ENCODE results near the gene ASPN.

ASPN gene

GRCh38 chr9:92504881-92505280, 22.6 kb upstream of the ASPN start:
- DNase-seq (ENCODE audit: low read depth), result no peak

- no peak for DNase-seq (ENCODE audit: low read depth)
Observed at GRCh38 chr9:92503156-92503555, 20.9 kb upstream of the ASPN start.

GRCh38 chr9:92501671-92502393, 19.5 kb upstream of the ASPN start:
- no peak for DNase-seq (ENCODE audit: low read depth)

GRCh38 chr9:92500725-92501124, 18.4 kb upstream of the ASPN start:
- no peak for DNase-seq (ENCODE audit: low read depth)

GRCh38 chr9:92499701-92500100, 17.4 kb upstream of the ASPN start:
- no peak for DNase-seq (ENCODE audit: low read depth)

- no peak for DNase-seq (ENCODE audit: low read depth)
Observed at GRCh38 chr9:92496396-92497176, 14.3 kb upstream of the ASPN start.

- DNase-seq (ENCODE audit: low read depth), result no peak
Observed at GRCh38 chr9:92494856-92495255, 12.6 kb upstream of the ASPN start.

GRCh38 chr9:92493749-92494387, 11.6 kb upstream of the ASPN start:
- DNase-seq (ENCODE audit: low read depth), result no peak

GRCh38 chr9:92492781-92493401, 10.6 kb upstream of the ASPN start:
- no peak for DNase-seq (ENCODE audit: low read depth)

GRCh38 chr9:92488681-92489550, 6.6 kb upstream of the ASPN start:
- DNase-seq (ENCODE audit: low read depth), result no peak

- DNase-seq (ENCODE audit: low read depth), result no peak
Observed at GRCh38 chr9:92486371-92486770, 4.1 kb upstream of the ASPN start.

- DNase-seq (ENCODE audit: low read depth), result no peak
Observed at GRCh38 chr9:92484563-92484962, 2.3 kb upstream of the ASPN start.

- DNase-seq (ENCODE audit: low read depth), result no peak
Observed at GRCh38 chr9:92483627-92484545, 1.6 kb upstream of the ASPN start.

- no peak for DNase-seq (ENCODE audit: low read depth)
Observed at GRCh38 chr9:92482805-92483204, 499 bp upstream of the ASPN start.

GRCh38 chr9:92480986-92481633, 1.2 kb downstream of the ASPN start:
- DNase-seq (ENCODE audit: low read depth), result no peak

GRCh38 chr9:92480291-92480771, 2.0 kb downstream of the ASPN start:
- no peak for DNase-seq (ENCODE audit: low read depth)

GRCh38 chr9:92479346-92479745, 3.0 kb downstream of the ASPN start:
- no peak for DNase-seq (ENCODE audit: low read depth)

- DNase-seq (ENCODE audit: low read depth), result no peak
Observed at GRCh38 chr9:92478783-92479182, 3.5 kb downstream of the ASPN start.

GRCh38 chr9:92476962-92477361, 5.3 kb downstream of the ASPN start:
- no peak for DNase-seq (ENCODE audit: low read depth)

GRCh38 chr9:92474587-92474986, 7.7 kb downstream of the ASPN start:
- DNase-seq (ENCODE audit: low read depth), result no peak
